Measurements from ENCODE around the gene CDRT4.
"Not testable (repeated sequence)": the region's sequence is repeated elsewhere in the genome, so short reads cannot be mapped to it uniquely, and the experiment has no call there.

The CDRT4 gene

GRCh38 chr17:15467592-15467991 is at the start of gene CDRT4:
Gene CDRT4, minus strand, starts transcription at chr17:15467621. Its CDS starts 27,383 bp downstream, at chr17:15440238.
- DNase-seq (ENCODE audit: low read depth in 2 of 3, low spot score in 1 of 3): no peak

- no peak for DNase-seq (ENCODE audit: low read depth in 2 of 3, low spot score in 1 of 3)
These were observed 48.7 kb upstream of the CDRT4 start for GRCh38 chr17:15516150-15516549.

- DNase-seq (ENCODE audit: low read depth in 2 of 3, low spot score in 1 of 3): no peak
These were observed 47.0 kb upstream of the CDRT4 start for GRCh38 chr17:15514469-15514868.

GRCh38 chr17:15513856-15514459 is 46.5 kb upstream of the CDRT4 start:
- DNase-seq (ENCODE audit: low read depth in 2 of 3, low spot score in 1 of 3): no peak

GRCh38 chr17:15513058-15513791 is 45.8 kb upstream of the CDRT4 start:
- no peak for DNase-seq (ENCODE audit: low read depth in 2 of 3, low spot score in 1 of 3)

- DNase-seq (ENCODE audit: low read depth in 2 of 3, low spot score in 1 of 3): no peak
These were observed 44.8 kb upstream of the CDRT4 start for GRCh38 chr17:15512071-15512709.

GRCh38 chr17:15511142-15511541 is 43.7 kb upstream of the CDRT4 start:
- DNase-seq (ENCODE audit: low read depth in 2 of 3, low spot score in 1 of 3): no peak

- no peak for DNase-seq (ENCODE audit: low read depth in 2 of 3, low spot score in 1 of 3)
These were observed 42.9 kb upstream of the CDRT4 start for GRCh38 chr17:15510361-15510760.

- no peak for DNase-seq (ENCODE audit: low read depth in 2 of 3, low spot score in 1 of 3)
These were observed 41.7 kb upstream of the CDRT4 start for GRCh38 chr17:15509095-15509494.

- DNase-seq (ENCODE audit: low read depth in 2 of 3, low spot score in 1 of 3): no peak
These were observed 41.0 kb upstream of the CDRT4 start for GRCh38 chr17:15508466-15508865.

GRCh38 chr17:15507896-15508295 is 40.5 kb upstream of the CDRT4 start:
- no peak for DNase-seq (ENCODE audit: low read depth in 2 of 3, low spot score in 1 of 3)

- no peak for DNase-seq (ENCODE audit: low read depth in 2 of 3, low spot score in 1 of 3)
These were observed 39.6 kb upstream of the CDRT4 start for GRCh38 chr17:15507001-15507400.

GRCh38 chr17:15505708-15506107 is 38.3 kb upstream of the CDRT4 start:
- not testable (repeated sequence) for DNase-seq (ENCODE audit: low read depth in 2 of 3, low spot score in 1 of 3)

GRCh38 chr17:15503731-15504130 is 36.3 kb upstream of the CDRT4 start:
- no peak for DNase-seq (ENCODE audit: low read depth in 2 of 3, low spot score in 1 of 3)

- DNase-seq (ENCODE audit: low read depth in 2 of 3, low spot score in 1 of 3): peak; percentile 60 to 75 (median 71)
These were observed 35.1 kb upstream of the CDRT4 start for GRCh38 chr17:15502369-15503112.

GRCh38 chr17:15501793-15502192 is 34.4 kb upstream of the CDRT4 start:
- no peak for DNase-seq (ENCODE audit: low read depth in 2 of 3, low spot score in 1 of 3)

- DNase-seq (ENCODE audit: low read depth in 2 of 3, low spot score in 1 of 3): no peak
These were observed 33.9 kb upstream of the CDRT4 start for GRCh38 chr17:15501282-15501681.

GRCh38 chr17:15498107-15498506 is 30.7 kb upstream of the CDRT4 start:
- no peak for DNase-seq (ENCODE audit: low read depth in 2 of 3, low spot score in 1 of 3)

GRCh38 chr17:15496735-15497670 is 29.6 kb upstream of the CDRT4 start:
- no peak for DNase-seq (ENCODE audit: low read depth in 2 of 3, low spot score in 1 of 3)

- DNase-seq (ENCODE audit: low read depth in 2 of 3, low spot score in 1 of 3): no peak
These were observed 27.4 kb upstream of the CDRT4 start for GRCh38 chr17:15494821-15495220.

- no peak for DNase-seq (ENCODE audit: low read depth in 2 of 3, low spot score in 1 of 3)
These were observed 26.2 kb upstream of the CDRT4 start for GRCh38 chr17:15493693-15494035.
